GM23248 (cell line): Measurements from ENCODE around the gene MAGEB4. TPM values are rescaled to one million over a fixed set of nuclear protein-coding genes. Genes with fewer than 3 reads are reported as not detected.

Experiments used
- DNase-seq: peaks from one replicate; pipeline ENCODE4 v3.0.0-alpha.2; 2015
- H2AFZ ChIP-seq: fragments of 200-600 bp; sonication (generic); 2 replicates; pipeline ENCODE4 v1.6.1; 2016; ENCODE audit warnings: antibody characterized with exemption
- H3F3A ChIP-seq: fragments of 200-600 bp; sonication (generic); 2 replicates; pipeline ENCODE4 v1.6.1; 2016; ENCODE audit warnings: mild to moderate bottlenecking, antibody characterized with exemption, mixed run types; ENCODE audit not compliant: insufficient read depth
- H3K27ac ChIP-seq: fragments of 200-600 bp; sonication (generic); 2 replicates; pipeline ENCODE4 v1.5.1; 2016; ENCODE audit warnings: mild to moderate bottlenecking
- H3K27me3 ChIP-seq: fragments of 200-600 bp; sonication (generic); replicated peaks from 2 replicates; pipeline ENCODE4 v1.6.1; 2016; ENCODE audit warnings: mild to moderate bottlenecking; ENCODE audit not compliant: insufficient read depth
- H3K36me3 ChIP-seq: fragments of 200-600 bp; sonication (generic); 2 replicates; pipeline ENCODE4 v1.6.1; 2016; ENCODE audit warnings: low read depth, mild to moderate bottlenecking
- H3K4me1 ChIP-seq: fragments of 200-600 bp; sonication (generic); 2 replicates; pipeline ENCODE4 v1.6.1; 2016; ENCODE audit warnings: mild to moderate bottlenecking; ENCODE audit not compliant: insufficient read depth
- H3K4me2 ChIP-seq: fragments of 200-600 bp; sonication (generic); one replicate; pipeline ENCODE4 v1.6.1; 2016; ENCODE audit warnings: mild to moderate bottlenecking; ENCODE audit not compliant: unreplicated experiment
- H3K4me3 ChIP-seq: fragments of 200-600 bp; sonication (generic); 2 replicates; pipeline ENCODE4 v1.5.1; 2016; ENCODE audit warnings: mild to moderate bottlenecking
- H3K79me2 ChIP-seq: fragments of 200-600 bp; sonication (generic); 2 replicates; pipeline ENCODE4 v1.6.1; 2016; ENCODE audit warnings: mild to moderate bottlenecking; ENCODE audit not compliant: insufficient read depth
- H3K9ac ChIP-seq: fragments of 200-600 bp; sonication (generic); 2 replicates; pipeline ENCODE4 v1.6.1; 2016; ENCODE audit warnings: mild to moderate bottlenecking
- H3K9me2 ChIP-seq: fragments of 200-600 bp; sonication (generic); 2 replicates; pipeline ENCODE4 v1.6.1; 2016; ENCODE audit warnings: mixed run types, mild to moderate bottlenecking, moderate library complexity; ENCODE audit not compliant: insufficient read depth
- H3K9me3 ChIP-seq: fragments of 200-600 bp; sonication (generic); one replicate; pipeline ENCODE4 v1.6.1; 2017; ENCODE audit warnings: low read depth
- H4K20me1 ChIP-seq: fragments of 200-600 bp; sonication (generic); 2 replicates; pipeline ENCODE4 v1.6.0; 2016; ENCODE audit not compliant: insufficient read depth
- EZH2 ChIP-seq: fragments of 200-600 bp; sonication (generic); IDR thresholded peaks from 2 replicates; pipeline ENCODE4 v1.6.1; 2018; ENCODE audit warnings: antibody characterized with exemption, mild to moderate bottlenecking; ENCODE audit not compliant: insufficient read depth, poor library complexity, severe bottlenecking
- EZH2phosphoT487 ChIP-seq: fragments of 200-600 bp; sonication (generic); IDR thresholded peaks from 2 replicates; pipeline ENCODE4 v1.6.1; 2018; ENCODE audit warnings: antibody characterized with exemption, moderate library complexity, mild to moderate bottlenecking, low read depth; ENCODE audit not compliant: insufficient read depth
- WGBS, 2 experiments: methylation state at CpG; one replicate each; pipeline ENCODE4 v1.1.6; 2015 to 2017; ENCODE audit warnings: low lambda C conversion rate in 2 of 2, low coverage in 1 of 2; ENCODE audit errors: missing lambda C conversion rate in 2 of 2; 5-methylcytosine and 5-hydroxymethylcytosine counted together
- in situ Hi-C: fragments of 300-500 bp; cut with MboI; formaldehyde crosslinking; loops from 2 replicates; pipeline ENCODE4 v1.15.0; 2020
- polyA plus RNA-seq: library from polyadenylated mRNA; unstranded; fragments of >200 nt; fragmentation: Nextera tagmentation; extraction: Ambion mirVana; gene quantifications from 2 replicates; pipeline ENCODE4 v1.2.1, GENCODE V29; 2016
- total RNA-seq: library from RNA; depleted of rRNA; stranded (reverse); fragments of >200 nt; shearing (Covaris generic); gene quantifications from 2 replicates; pipeline ENCODE4 v1.2.3, GENCODE V29; 2014

Gene MAGEB4
- total and polyA plus RNA-seq, 2 experiments from 2014 or later, result not detected

GRCh38 chrX:30228526-30228925 lies 13.3 kb upstream of the MAGEB4 start:
- 63 to 83% methylated on average over 1 of the region's 1 CpG for WGBS, 2 experiments
- no peaks in the 10 kb centered on the region for H3F3A ChIP-seq
- TF ChIP-seq EZH2phosphoT487 (no peak), EZH2 (no peak)

GRCh38 chrX:30230395-30230794 lies 11.4 kb upstream of the MAGEB4 start, which contains the start of gene MAGEB3:
MAGEB3 (plus strand) TSS chrX:30230657; CDS start chrX:30235925, 5,268 bp downstream.
- Histone ChIP-seq H3K9ac (no peak within 1 kb of the TSS), H3K36me3 (no peaks in the 10 kb centered on the region), H3K9me2 (no peaks in the 10 kb centered on the region), H4K20me1 (no peaks in the 10 kb centered on the region), H3K79me2 (no peaks in the 10 kb centered on the region), H3K4me3 (no peak within 1 kb of the TSS), H3K27me3 (no peaks in the 10 kb centered on the region), H3K27ac (no peak within 1 kb of the TSS), H3K4me2 (no peak within 1 kb of the TSS), H3K4me1 (no peaks in the 10 kb centered on the region), H3F3A (no peaks in the 10 kb centered on the region), H2AFZ (no peak within 1 kb of the TSS), H3K9me3 (no peaks in the 10 kb centered on the region)
- WGBS, 2 experiments, result 57% methylated on average over 3 to 4 of the region's 4 CpGs
- in situ Hi-C loops, result no loop called here
- DNase-seq, result no peak
- no peak for TF ChIP-seq EZH2phosphoT487
- no peak for TF ChIP-seq EZH2

More at GRCh38 chrX:30228526-30228925, 13.3 kb upstream of the MAGEB4 start:
- Histone ChIP-seq H3K9me3 (no peaks in the 10 kb centered on the region), H3K9me2 (no peaks in the 10 kb centered on the region), H3K27me3 (no peaks in the 10 kb centered on the region), H3K4me2 (no peak overlapping the region), H3K4me3 (no peak overlapping the region), H4K20me1 (no peaks in the 10 kb centered on the region), H3K4me1 (no peaks in the 10 kb centered on the region), H3K36me3 (no peaks in the 10 kb centered on the region), H3K79me2 (no peaks in the 10 kb centered on the region), H3K9ac (no peak overlapping the region), H2AFZ (no peak overlapping the region), H3K27ac (no peak overlapping the region)
- no peak for DNase-seq
- in situ Hi-C loops, result no loop called here

- H3K36me3 ChIP-seq, result no peaks in the 10 kb centered on the region
- WGBS, 2 experiments, result 75 to 80% methylated on average over 27 to 29 of the region's 38 CpGs
- no peaks in the 10 kb centered on the region for H3K4me1 ChIP-seq
- no peaks in the 10 kb centered on the region for H3K79me2 ChIP-seq
- H3K9ac ChIP-seq, result no peak within 1 kb of the TSS
- TF ChIP-seq EZH2phosphoT487 (no peak), EZH2 (no peak)
- no peaks in the 10 kb centered on the region for H3K9me2 ChIP-seq
- no peak within 1 kb of the TSS for H2AFZ ChIP-seq
- H3K4me3 ChIP-seq, result no peak within 1 kb of the TSS
- H3K27me3 ChIP-seq, result no peaks in the 10 kb centered on the region
- no peak for DNase-seq
- H3K9me3 ChIP-seq, result no peaks in the 10 kb centered on the region
- no peaks in the 10 kb centered on the region for H3F3A ChIP-seq
- H3K27ac ChIP-seq, result no peak within 1 kb of the TSS
- H3K4me2 ChIP-seq, result no peak within 1 kb of the TSS
- in situ Hi-C loops, result no loop called here
- no peaks in the 10 kb centered on the region for H4K20me1 ChIP-seq
Observed at GRCh38 chrX:30246769-30247489, 5.1 kb downstream of the MAGEB4 start, which contains the start of gene MAGEB1. MAGEB1 (plus strand) TSS chrX:30247146; CDS start chrX:30250494, 3,348 bp downstream.

GRCh38 chrX:30248854-30249253 lies 7.1 kb downstream of the MAGEB4 start:
- no peak for DNase-seq
- Histone ChIP-seq H3K36me3 (no peaks in the 10 kb centered on the region), H3K79me2 (no peaks in the 10 kb centered on the region), H2AFZ (no peak overlapping the region), H3K27ac (no peak overlapping the region), H3K4me2 (no peak overlapping the region), H3F3A (no peaks in the 10 kb centered on the region), H4K20me1 (no peaks in the 10 kb centered on the region), H3K4me3 (no peak overlapping the region), H3K4me1 (no peaks in the 10 kb centered on the region), H3K27me3 (no peaks in the 10 kb centered on the region), H3K9me3 (no peaks in the 10 kb centered on the region), H3K9me2 (no peaks in the 10 kb centered on the region), H3K9ac (no peak overlapping the region)
- in situ Hi-C loops, result no loop called here
- 24 to 34% methylated on average over 4 of the region's 4 CpGs for WGBS, 2 experiments
- TF ChIP-seq EZH2 (no peak), EZH2phosphoT487 (no peak)
